ENCODE results near the gene LRRC10B.

DNA sequence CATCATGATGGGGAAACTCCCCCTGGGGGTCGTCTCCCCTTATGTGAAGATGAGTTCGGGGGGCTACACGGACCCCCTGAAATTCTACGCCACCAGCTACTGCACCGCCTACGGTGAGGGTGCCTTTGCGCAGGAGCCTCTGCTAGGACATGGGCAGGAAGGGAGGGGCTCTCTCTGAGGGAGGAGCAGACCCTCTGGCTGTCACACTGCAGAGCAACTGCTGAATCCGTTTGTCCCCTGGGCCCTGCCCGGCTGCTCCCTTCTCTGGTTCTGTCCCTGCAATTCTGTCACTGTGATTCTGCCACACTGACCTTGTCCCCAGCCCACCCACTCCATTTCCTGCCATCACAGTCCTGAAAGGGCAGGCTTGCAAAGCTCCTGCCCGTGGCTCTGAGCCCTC is 26.7 kb upstream of the LRRC10B start:
- TF ChIP-seq EZH2phosphoT487 (IDR thresholded peaks at IDR 0.05; ENCODE audit: borderline replicate concordance) (no peak), YY1 (IDR thresholded peaks at IDR 0.05; ENCODE audit: extremely low read depth, insufficient replicate concordance, low read depth, low read length) (no peak), CTCF (IDR thresholded peaks at IDR 0.05 in 2 of 3, conservative IDR thresholded peaks at IDR 0.05 in 1 of 3; ENCODE audit: borderline replicate concordance in 1 of 3, insufficient read depth in 1 of 3, low read depth in 2 of 3, low read length in 2 of 3) (no peak), POLR2A (IDR thresholded peaks at IDR 0.05; ENCODE audit: borderline replicate concordance, extremely low read depth, insufficient read depth, insufficient read length) (no peak)

All from HCT116 (cell line).